HG03135 (cell line): Measurements from ENCODE around the gene REPS2.

ENCODE experiments used
- ATAC-seq: cut with Tn5 transposase; IDR thresholded peaks from one replicate; pipeline ENCODE4 v1.9.1; 2021; ENCODE audit warnings: mild to moderate bottlenecking, moderate library complexity; ENCODE audit not compliant: unreplicated experiment

Gene REPS2

DNA sequence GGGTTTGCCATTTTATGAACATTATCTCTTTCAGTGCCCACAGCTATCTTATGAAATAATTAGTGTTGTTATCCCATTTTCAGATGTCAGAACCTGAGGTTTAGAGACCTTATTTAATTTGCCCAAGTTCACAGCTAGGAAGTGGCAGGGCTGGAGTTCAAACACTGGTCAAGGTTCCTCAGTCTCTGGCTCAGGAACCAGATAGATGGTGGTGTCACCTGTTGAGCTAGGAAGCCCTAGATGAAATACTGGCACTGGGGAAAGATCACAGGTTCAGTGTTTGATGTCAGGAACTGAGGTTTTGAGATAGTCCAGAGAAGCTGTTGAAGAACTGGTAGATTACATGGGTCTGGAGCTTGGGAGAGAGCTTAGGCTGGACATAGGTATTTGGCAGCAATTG is 85.4 kb downstream of the REPS2 start:
- no peak for ATAC-seq

- no peak for ATAC-seq
Measured at GRCh38 chrX:17032351-17032750, 85.9 kb downstream of the REPS2 start.

- ATAC-seq = no peak
Measured at GRCh38 chrX:17033225-17033624, 86.8 kb downstream of the REPS2 start.

DNA sequence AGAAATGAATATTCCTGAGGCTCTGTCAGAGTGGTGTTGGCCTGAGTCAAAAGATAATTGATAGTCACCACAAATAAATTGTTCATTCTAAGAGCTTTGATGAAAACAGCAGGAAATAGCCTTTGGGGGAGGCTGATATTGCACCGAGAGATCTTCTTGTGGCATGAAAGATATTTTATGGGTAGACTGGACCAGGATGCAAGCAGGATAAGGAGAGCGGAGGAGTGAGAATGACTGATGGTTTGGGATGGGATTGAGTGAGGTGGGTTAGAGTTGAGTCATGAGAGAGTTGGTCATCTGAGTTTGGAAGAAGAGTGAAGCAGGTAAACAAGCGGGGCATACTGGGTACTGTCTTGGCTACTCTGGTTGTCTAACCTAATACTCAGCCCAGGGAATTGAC is 88.7 kb downstream of the REPS2 start:
- no peak for ATAC-seq

DNA sequence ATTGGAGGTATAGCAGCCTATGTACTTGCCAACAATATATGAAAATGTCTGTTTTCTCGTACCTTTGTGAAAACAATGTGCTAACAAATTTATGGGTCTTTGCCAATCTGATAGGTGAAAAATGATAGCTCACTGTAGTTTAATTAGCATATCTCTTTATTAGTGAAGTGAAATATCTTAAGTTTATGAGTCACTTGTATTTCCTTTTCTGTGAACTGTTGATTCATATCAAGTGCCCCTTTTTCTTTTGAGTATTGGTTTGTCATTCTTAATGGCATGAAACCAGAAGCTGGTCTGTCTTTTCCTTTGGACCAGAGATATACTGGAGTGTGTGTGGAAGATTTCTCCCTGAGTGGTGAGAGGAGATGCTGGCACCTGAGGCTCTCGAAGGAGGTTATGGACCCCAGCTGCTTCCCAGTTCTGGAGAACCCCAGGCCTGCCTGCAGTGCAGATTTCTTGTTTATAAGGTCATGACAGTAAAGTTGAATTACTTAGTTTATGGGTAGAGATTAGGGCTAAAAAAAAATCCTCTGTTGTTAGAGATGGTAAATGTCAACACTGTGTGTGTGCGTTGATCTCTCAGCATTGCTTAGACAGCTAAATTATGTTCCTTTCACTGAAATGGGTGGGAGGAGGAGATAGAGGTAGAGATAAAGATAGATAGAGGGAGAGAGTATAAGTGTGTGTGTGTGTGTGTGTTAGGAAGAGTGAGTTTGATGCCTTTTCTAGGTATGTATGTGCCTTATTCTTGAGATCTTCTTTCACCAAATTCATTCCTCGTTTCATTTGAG is 89.9 kb downstream of the REPS2 start:
- no peak for ATAC-seq

GRCh38 chrX:17038277-17038676 is 91.8 kb downstream of the REPS2 start:
- no peak for ATAC-seq

DNA sequence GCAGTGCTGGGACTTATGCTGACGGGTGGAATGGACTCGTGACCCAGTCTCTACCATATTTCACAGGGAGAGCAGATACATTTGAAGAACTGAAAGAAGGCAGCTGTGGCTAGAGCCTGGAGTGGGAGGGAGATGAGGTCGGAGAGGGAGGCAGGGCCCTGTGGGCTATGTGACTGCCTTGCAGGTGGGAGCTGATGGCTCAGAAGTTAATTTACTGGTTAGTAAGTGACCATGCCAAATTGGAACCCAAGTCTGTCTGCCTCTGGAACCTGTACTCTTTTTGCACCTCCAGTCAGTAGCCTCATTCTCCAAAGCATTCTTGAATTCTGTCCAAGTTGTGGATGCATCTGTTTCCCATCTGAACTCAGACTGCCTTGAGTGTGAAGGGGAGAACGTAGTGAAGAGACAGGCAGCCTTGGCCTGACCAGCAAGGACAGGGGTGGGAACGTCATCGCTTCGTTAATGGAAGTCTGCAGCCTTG is 92.3 kb downstream of the REPS2 start:
- ATAC-seq = no peak

DNA sequence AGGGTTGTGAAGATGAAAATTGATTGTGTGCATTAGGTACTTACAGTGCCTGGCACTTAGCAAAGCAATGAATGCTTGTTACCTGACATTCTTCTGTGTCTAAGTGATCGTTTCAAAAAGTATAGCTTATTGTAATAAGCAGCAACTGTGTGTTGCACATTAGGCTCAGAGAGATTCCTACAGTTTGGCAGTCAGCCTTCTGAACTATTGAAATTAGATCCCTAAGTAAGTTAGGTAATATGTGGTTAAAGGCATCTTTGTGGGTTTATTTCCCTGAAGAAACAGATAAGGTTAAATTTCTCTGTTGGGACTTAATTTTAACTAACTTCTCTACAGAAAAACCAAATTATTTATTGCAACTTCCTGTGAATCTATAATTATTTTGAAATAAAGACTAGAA is 93.4 kb downstream of the REPS2 start:
- ATAC-seq = no peak

DNA sequence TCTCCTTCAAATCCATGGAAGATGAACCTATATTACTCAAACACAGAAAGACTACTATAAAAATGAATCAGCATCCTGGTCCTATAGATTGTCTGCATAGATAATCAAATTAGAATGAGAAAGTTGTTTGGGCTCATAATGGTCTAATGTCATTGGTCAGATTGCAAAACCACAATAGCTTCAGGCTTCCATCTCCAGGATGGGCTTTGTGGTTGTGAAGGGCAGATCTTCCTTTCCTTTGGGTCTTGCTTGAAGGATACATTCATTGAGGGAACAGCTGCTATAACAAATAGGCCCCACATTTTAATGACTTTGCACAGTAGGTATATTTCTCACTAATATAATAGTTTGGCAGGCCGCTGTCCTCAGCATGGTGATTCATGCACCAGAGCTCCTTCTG is 94.3 kb downstream of the REPS2 start:
- ATAC-seq = no peak

DNA sequence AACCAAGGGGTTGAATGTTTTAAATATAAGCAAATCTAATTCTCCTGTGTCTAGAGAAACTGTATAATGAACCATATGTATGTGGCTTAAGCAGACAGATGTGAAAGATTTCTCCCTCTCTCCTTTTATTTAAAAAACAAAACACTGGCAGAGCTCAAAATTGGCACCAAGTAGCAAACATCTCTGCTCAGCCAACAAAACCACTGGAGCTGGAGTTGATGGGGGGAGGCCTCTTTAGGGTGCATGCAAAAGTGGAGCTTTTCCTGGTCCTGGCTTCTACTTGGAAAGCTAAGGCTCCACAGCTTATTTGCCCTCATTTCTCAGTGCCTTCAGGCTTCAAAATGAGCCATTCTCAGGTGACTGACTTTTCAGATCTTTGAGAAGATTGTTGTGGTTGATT is 95.6 kb downstream of the REPS2 start:
- no peak for ATAC-seq

- ATAC-seq = peak; percentile 59
Measured at GRCh38 chrX:17046478-17047097, 100.1 kb downstream of the REPS2 start.

- no peak for ATAC-seq
Measured at GRCh38 chrX:17047224-17047623, 100.8 kb downstream of the REPS2 start.

GRCh38 chrX:17052210-17052609 is 105.8 kb downstream of the REPS2 start:
- ATAC-seq = no peak

- no peak for ATAC-seq
Measured at GRCh38 chrX:17052793-17053192, 106.3 kb downstream of the REPS2 start.

- ATAC-seq = no peak
Measured at GRCh38 chrX:17053502-17053901, 107.0 kb downstream of the REPS2 start.

DNA sequence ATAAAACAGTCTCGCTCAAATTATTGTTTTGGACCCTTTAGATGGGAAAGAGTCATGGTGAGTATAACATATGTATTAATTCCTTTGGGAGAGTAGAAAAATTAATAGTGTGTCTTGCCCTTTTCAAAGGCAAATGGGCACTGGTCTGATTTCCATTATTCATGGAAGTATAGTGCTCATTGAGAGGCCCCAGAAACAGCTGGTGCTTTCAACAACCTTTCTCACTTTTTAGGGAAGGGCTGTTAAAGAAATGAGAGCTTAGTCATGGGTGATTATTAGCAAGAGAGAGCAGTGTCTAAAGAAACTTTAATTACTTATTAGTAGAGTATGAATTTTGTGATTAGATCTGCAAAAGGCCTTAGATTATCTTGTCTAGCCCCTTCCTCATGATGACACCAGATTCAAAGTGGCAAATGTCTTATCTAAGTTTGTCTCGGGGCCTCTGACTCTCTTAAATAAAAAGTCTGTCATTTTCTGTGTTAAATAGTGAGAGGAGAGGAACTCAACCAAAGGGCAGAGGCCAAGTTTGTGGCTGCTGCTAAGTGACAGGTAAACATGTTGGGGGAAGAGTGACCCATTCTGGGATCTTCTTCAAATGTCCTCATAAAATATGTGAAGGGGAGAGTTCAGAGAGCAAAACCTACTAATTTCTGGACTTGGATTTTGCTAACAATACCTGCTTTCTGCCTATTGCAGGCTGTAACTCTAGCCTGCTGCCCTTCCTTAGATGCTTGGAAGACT is 110.6 kb downstream of the REPS2 start:
- ATAC-seq = no peak

GRCh38 chrX:17062065-17062464 is 115.6 kb downstream of the REPS2 start:
- ATAC-seq = no peak

- ATAC-seq = no peak
Measured at GRCh38 chrX:17065100-17065499, 118.6 kb downstream of the REPS2 start.

GRCh38 chrX:17067534-17067933 is 121.1 kb downstream of the REPS2 start:
- no peak for ATAC-seq

GRCh38 chrX:17072301-17072700 is 125.8 kb downstream of the REPS2 start:
- no peak for ATAC-seq

DNA sequence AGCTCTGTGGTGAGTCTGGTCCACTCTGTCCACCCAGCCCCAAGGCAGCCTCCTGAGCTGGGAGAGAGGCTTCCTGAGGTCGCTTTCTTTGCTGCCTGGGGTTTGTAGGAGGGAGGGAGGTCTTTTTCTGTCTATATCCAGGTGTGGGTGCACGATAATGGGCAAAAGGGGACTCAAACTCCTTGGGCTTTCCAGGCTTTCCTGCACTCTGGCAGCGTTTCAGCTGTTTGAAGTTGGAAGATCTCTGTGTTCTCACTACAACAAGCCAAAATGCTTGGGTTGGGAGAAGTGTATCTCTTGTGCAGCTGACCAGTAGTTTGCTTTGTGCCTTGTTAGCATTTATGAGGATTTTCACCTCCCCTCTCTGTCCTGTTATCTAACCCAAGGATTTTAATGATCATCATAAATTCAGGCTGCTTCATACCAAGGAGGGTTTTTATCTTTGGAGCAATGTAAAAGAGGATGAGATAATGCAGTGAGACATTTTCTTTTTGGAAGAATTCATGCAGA is 126.3 kb downstream of the REPS2 start:
- no peak for ATAC-seq

DNA sequence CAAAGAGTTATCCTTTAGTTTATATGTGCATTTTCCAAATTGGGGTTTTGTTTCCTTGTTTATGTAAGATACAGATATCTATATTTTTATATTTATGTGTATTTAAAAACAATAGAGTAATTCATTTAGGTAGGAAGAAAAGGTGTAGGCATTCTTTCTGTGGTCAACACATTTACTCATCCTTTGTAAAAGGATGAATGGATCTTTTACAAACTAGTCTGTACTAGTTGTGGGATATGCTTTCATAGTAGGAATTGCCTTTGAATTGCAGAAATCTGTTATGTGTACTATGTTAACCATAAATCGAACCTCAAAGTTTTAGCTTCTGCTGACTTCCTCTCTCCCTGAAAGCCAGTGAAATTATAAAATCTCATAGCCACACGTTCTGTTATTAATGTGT is 128.5 kb downstream of the REPS2 start:
- ATAC-seq = no peak
